Measurements from ENCODE around the gene ZC3HAV1. TPM values are rescaled to one million over a fixed set of nuclear protein-coding genes. Genes with fewer than 3 reads are reported as not detected.
A peak's percentile ranks its signal among the peaks of the same experiment; 100 is the strongest.

The ZC3HAV1 gene
- total RNA-seq, 2 experiments from 2014 or later = 125 to 139 TPM

GRCh38 chr7:139118805-139119485 lies 9.4 kb upstream of the ZC3HAV1 start:
- Mint-ChIP-seq H3K27me3 (no peaks in the 10 kb centered on the region), H3K27ac (peak overlapping the region; percentile 84), H3K36me3 (no peaks in the 10 kb centered on the region), H3K4me1 (peaks cover 33% of the 10 kb centered on the region), H3K9me3 (ENCODE audit: low read depth) (no peaks in the 10 kb centered on the region), H3K4me3 (peak overlapping the region; percentile 66)
- DNase-seq (peak; percentile 78), ATAC-seq (peak; percentile 77)
- CTCF ChIA-PET = interaction anchor here (0.9 to 2.9 kb wide), 10 partner anchors 8 to 232 kb away, joined by 3 to 15 read pairs (median 6); a partner anchor contains a TSS

GRCh38 chr7:139118234-139118804 lies 8.8 kb upstream of the ZC3HAV1 start:
- peak overlapping the region; percentile 84 for H3K27ac Mint-ChIP-seq
- H3K4me1 Mint-ChIP-seq = peaks cover 28% of the 10 kb centered on the region
- DNase-seq = peak; percentile 75
- CTCF ChIA-PET = interaction anchor here (1.0 to 2.9 kb wide), 7 partner anchors 10 to 232 kb away, joined by 3 to 15 read pairs (median 6); no protein-coding TSS in a partner anchor
- H3K9me3 Mint-ChIP-seq (ENCODE audit: low read depth) = no peaks in the 10 kb centered on the region
- no peaks in the 10 kb centered on the region for H3K36me3 Mint-ChIP-seq
- ATAC-seq = peak; percentile 84
- peak overlapping the region; percentile 66 for H3K4me3 Mint-ChIP-seq
- no peaks in the 10 kb centered on the region for H3K27me3 Mint-ChIP-seq

- peak overlapping the region; percentile 84 for H3K27ac Mint-ChIP-seq
- no peak for ATAC-seq
- H3K9me3 Mint-ChIP-seq (ENCODE audit: low read depth) = no peaks in the 10 kb centered on the region
- peaks cover 31% of the 10 kb centered on the region for H3K4me1 Mint-ChIP-seq
- H3K36me3 Mint-ChIP-seq = no peaks in the 10 kb centered on the region
- H3K27me3 Mint-ChIP-seq = no peaks in the 10 kb centered on the region
- CTCF ChIA-PET = interaction anchor here (1.0 to 2.9 kb wide), 7 partner anchors 10 to 231 kb away, joined by 3 to 15 read pairs (median 6); no protein-coding TSS in a partner anchor
- H3K4me3 Mint-ChIP-seq = peak overlapping the region; percentile 66
- DNase-seq = no peak
Observed at GRCh38 chr7:139117599-139118233, 8.2 kb upstream of the ZC3HAV1 start.

- no peaks in the 10 kb centered on the region for H3K9me3 Mint-ChIP-seq (ENCODE audit: low read depth)
- H3K27ac Mint-ChIP-seq = no peak overlapping the region
Observed at GRCh38 chr7:139116999-139117398, 7.5 kb upstream of the ZC3HAV1 start.

DNA sequence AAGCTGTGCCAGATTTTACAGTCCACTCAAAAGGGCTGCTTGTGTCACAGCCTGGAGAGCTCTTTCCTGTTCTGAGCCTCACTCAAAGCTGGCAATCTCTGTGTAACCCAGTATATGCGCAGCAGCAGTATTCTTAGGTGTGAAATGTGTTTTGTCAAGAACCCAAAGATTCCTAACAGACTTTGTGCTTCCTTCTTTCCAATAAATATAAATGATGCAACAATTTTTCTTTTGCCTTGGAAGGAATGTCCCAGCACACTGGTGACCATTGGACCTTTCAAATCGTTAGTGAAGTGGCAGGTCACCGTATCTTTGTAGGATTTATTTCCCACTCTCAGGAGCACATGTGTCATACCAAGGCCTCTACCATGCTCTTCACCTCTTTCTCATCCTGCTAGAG lies 5.6 kb upstream of the ZC3HAV1 start:
- Mint-ChIP-seq H3K9me3 (ENCODE audit: low read depth) (no peaks in the 10 kb centered on the region), H3K27ac (no peak overlapping the region), H3K36me3 (peaks cover 3% of the 10 kb centered on the region), H3K4me1 (peaks cover 52% of the 10 kb centered on the region), H3K27me3 (no peaks in the 10 kb centered on the region), H3K4me3 (no peak overlapping the region)
- no peak for DNase-seq
- no peak for ATAC-seq
- CTCF ChIA-PET = interaction anchor here (1.0 kb wide), 1 partner anchor 70 kb away, joined by 3 read pairs; no protein-coding TSS in a partner anchor

More at GRCh38 chr7:139116999-139117398, 7.5 kb upstream of the ZC3HAV1 start:
- DNase-seq (no peak), ATAC-seq (no peak)
- Mint-ChIP-seq H3K27me3 (no peaks in the 10 kb centered on the region), H3K4me1 (peaks cover 35% of the 10 kb centered on the region), H3K36me3 (no peaks in the 10 kb centered on the region), H3K4me3 (no peak overlapping the region)
- CTCF ChIA-PET = interaction anchor here (1.2 to 1.8 kb wide), 2 partner anchors 15 to 42 kb away, joined by 3 to 6 read pairs; no protein-coding TSS in a partner anchor

DNA sequence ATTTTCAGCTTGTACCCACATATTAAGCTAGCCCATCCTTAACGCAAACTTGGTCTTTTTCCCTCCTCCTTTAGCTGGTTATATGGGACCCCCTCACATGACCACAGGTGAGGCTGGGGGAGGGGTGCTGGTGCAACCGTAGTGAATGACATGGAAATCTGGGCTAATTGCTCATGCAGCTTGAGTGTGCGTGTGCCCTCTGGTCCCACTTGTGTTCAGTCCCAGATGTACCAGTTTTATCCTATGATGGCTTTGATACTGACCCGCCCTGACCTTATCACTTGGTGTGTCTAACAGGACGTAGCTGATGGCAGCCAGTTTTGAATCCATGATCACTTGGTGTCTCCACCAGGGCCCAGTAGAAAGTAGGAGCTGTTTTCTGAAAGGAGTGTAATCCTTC lies 5.1 kb upstream of the ZC3HAV1 start:
- DNase-seq (no peak), ATAC-seq (no peak)
- H3K27me3 Mint-ChIP-seq = no peaks in the 10 kb centered on the region
- H3K4me3 Mint-ChIP-seq = no peak overlapping the region
- H3K4me1 Mint-ChIP-seq = peaks cover 54% of the 10 kb centered on the region
- no peaks in the 10 kb centered on the region for H3K9me3 Mint-ChIP-seq (ENCODE audit: low read depth)
- no peak overlapping the region for H3K27ac Mint-ChIP-seq
- CTCF ChIA-PET = interaction anchor here (0.9 to 1.4 kb wide), 3 partner anchors 19 to 226 kb away, joined by 3 to 4 read pairs (median 3); a partner anchor contains a TSS
- H3K36me3 Mint-ChIP-seq = peaks cover 3% of the 10 kb centered on the region

- DNase-seq = no peak
- Mint-ChIP-seq H3K27me3 (no peaks in the 10 kb centered on the region), H3K36me3 (peaks cover 5% of the 10 kb centered on the region), H3K4me1 (peaks cover 48% of the 10 kb centered on the region), H3K27ac (no peak overlapping the region), H3K4me3 (no peak overlapping the region), H3K9me3 (ENCODE audit: low read depth) (no peaks in the 10 kb centered on the region)
- no peak for ATAC-seq
- CTCF ChIA-PET = interaction anchor here (0.9 to 1.4 kb wide), 2 partner anchors 19 to 226 kb away, joined by 3 to 4 read pairs; a partner anchor contains a TSS
Observed at GRCh38 chr7:139114018-139114417, 4.5 kb upstream of the ZC3HAV1 start.

DNA sequence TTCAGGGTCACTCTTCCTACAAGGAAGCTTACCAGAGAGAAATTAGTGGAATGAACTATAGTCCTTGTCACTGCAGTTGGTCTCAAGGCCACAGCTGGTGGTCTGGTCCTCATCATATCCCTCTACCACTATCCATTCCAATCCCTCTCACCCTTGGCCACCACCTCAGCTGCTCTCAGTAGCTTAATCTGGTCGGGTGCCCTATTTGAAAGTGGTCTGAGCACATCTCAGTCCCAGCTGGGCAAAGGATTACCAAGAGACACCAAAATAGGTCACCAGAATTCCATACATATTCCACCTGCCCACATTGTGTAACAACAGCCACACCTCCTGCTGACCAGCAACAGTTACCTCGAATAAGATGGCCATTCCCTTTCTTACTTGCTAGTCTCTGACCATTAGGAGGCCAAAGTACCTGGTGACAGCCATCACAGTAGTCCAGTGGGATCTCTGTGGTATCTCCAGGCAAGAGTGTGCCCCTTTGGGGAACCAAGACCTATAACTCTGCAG lies 3.3 kb upstream of the ZC3HAV1 start:
- CTCF ChIA-PET = interaction anchor here (0.8 kb wide), 1 partner anchor 96 kb away, joined by 3 read pairs; no protein-coding TSS in a partner anchor
- DNase-seq (no peak), ATAC-seq (no peak)
- Mint-ChIP-seq H3K4me3 (no peak overlapping the region), H3K27me3 (no peaks in the 10 kb centered on the region), H3K36me3 (peaks cover 15% of the 10 kb centered on the region), H3K9me3 (ENCODE audit: low read depth) (no peaks in the 10 kb centered on the region), H3K27ac (peak overlapping the region; percentile 20), H3K4me1 (peaks cover 36% of the 10 kb centered on the region)

GRCh38 chr7:139112316-139112715 lies 2.8 kb upstream of the ZC3HAV1 start:
- no peaks in the 10 kb centered on the region for H3K27me3 Mint-ChIP-seq
- peaks cover 20% of the 10 kb centered on the region for H3K36me3 Mint-ChIP-seq
- no peaks in the 10 kb centered on the region for H3K9me3 Mint-ChIP-seq (ENCODE audit: low read depth)
- DNase-seq (no peak), ATAC-seq (no peak)
- CTCF ChIA-PET = interaction anchor here (0.8 to 1.0 kb wide), 2 partner anchors 20 to 95 kb away, joined by 3 to 4 read pairs; no protein-coding TSS in a partner anchor
- peak overlapping the region; percentile 66 for H3K4me3 Mint-ChIP-seq
- peaks cover 31% of the 10 kb centered on the region for H3K4me1 Mint-ChIP-seq
- peak overlapping the region; percentile 87 for H3K27ac Mint-ChIP-seq

DNA sequence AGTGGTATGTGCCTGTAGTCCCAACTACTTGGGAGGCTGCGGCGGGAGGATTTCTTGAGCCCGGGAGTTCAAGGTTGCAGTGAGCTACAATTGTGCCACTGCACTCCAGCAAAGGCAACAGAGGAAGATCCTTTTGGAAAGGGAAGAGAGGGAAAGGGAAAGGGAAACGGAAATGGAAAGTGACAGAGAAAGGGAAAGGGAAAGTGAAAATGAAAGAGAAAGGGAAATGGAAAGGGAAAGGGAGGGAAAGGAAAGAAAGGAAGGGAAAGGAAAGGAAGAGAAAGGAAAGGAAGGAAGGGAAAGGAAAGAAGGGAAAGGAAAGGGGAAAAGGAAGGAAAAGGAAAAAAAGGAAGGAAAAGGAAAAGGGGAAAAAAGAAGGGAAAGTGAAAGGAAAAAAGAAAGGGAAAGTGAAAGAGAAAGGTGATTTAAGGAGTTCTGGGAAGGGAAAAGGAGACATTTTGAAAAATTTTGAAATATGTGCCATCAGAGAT lies 2.3 kb upstream of the ZC3HAV1 start:
- DNase-seq (no peak), ATAC-seq (no peak)
- H3K4me3 Mint-ChIP-seq = peak overlapping the region; percentile 66
- H3K27ac Mint-ChIP-seq = peak overlapping the region; percentile 87
- CTCF ChIA-PET = interaction anchor here (1.0 kb wide), 1 partner anchor 21 kb away, joined by 4 read pairs; no protein-coding TSS in a partner anchor
- peaks cover 24% of the 10 kb centered on the region for H3K36me3 Mint-ChIP-seq
- peaks cover 26% of the 10 kb centered on the region for H3K4me1 Mint-ChIP-seq
- H3K27me3 Mint-ChIP-seq = no peaks in the 10 kb centered on the region
- H3K9me3 Mint-ChIP-seq (ENCODE audit: low read depth) = no peaks in the 10 kb centered on the region

DNA sequence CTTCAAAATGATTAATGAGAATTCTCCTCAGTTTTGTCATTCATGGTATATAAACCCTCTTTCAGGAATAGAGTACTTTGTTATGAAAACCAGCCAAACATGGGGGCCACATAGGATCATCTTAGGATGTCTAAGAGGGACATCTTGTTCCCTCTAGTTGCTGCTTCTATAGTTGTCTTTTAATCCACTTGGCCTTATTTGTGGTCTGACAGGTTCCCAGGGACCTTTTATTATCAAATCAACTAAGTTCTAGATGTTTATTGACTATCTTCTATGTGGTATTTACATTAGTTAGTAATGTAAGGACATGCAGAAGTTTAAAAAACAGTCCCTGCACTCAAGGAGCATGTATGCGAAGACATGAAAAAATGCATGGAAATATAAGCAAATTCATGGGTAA lies 1.6 kb upstream of the ZC3HAV1 start:
- Mint-ChIP-seq H3K27me3 (no peaks in the 10 kb centered on the region), H3K27ac (peak overlapping the region; percentile 87), H3K9me3 (ENCODE audit: low read depth) (no peaks in the 10 kb centered on the region), H3K4me3 (peak overlapping the region; percentile 66), H3K4me1 (peaks cover 25% of the 10 kb centered on the region), H3K36me3 (peaks cover 29% of the 10 kb centered on the region)
- DNase-seq (no peak), ATAC-seq (no peak)
- CTCF ChIA-PET = interaction anchor here (1.2 kb wide), 2 partner anchors 8 to 225 kb away, joined by 3 to 4 read pairs; no protein-coding TSS in a partner anchor

- CTCF ChIA-PET = interaction anchor here (1.2 kb wide), 3 partner anchors 9 to 223 kb away, joined by 3 to 8 read pairs (median 4); no protein-coding TSS in a partner anchor
- Mint-ChIP-seq H3K27me3 (no peaks in the 10 kb centered on the region), H3K36me3 (peaks cover 36% of the 10 kb centered on the region), H3K4me3 (peak overlapping the region; percentile 100), H3K4me1 (peaks cover 25% of the 10 kb centered on the region), H3K9me3 (ENCODE audit: low read depth) (no peaks in the 10 kb centered on the region), H3K27ac (peak overlapping the region; percentile 92)
- no peak for DNase-seq
- no peak for ATAC-seq
Observed at GRCh38 chr7:139109983-139110411, 477 bp upstream of the ZC3HAV1 start.

Measured in activated CD8-positive, alpha-beta memory T cell treated with anti-CD3 and anti-CD28 coated beads, Interleukin-2, amount 10 ng/mL, durations not matched to agents 7 days and 5 days (primary cell).